Large intestine (tissue), 3 donors: ENCODE results near the gene KLK4. TPM values are rescaled to one million over a fixed set of nuclear protein-coding genes. Genes with fewer than 3 reads are reported as not detected.

ENCODE experiments used
- DNase-seq, 2 donors: peaks; one replicate each; pipeline versions ENCODE4 v3.0.0 to v3.0.0-alpha.2; 2013
- H3K27ac ChIP-seq: one replicate; pipeline ENCODE4 v1.5.1; 2013; ENCODE audit warnings: low read length
- H3K27me3 ChIP-seq: 2 replicates; pipeline ENCODE4 v1.6.1; 2013; ENCODE audit warnings: low read length; ENCODE audit not compliant: control insufficient read depth, insufficient read depth
- H3K36me3 ChIP-seq: 2 replicates; pipeline ENCODE4 v1.6.1; 2013; ENCODE audit warnings: low read length; ENCODE audit not compliant: control insufficient read depth, insufficient read depth
- H3K4me1 ChIP-seq: one replicate; pipeline ENCODE4 v1.6.1; 2013; ENCODE audit warnings: low read length; ENCODE audit not compliant: control insufficient read depth, insufficient read depth
- H3K4me3 ChIP-seq: one replicate; pipeline ENCODE4 v1.5.1; 2013; ENCODE audit warnings: low read length
- H3K9me3 ChIP-seq: one replicate; pipeline ENCODE4 v1.6.1; 2013; ENCODE audit warnings: mild to moderate bottlenecking, low read depth, low read length, moderate library complexity; ENCODE audit not compliant: control insufficient read depth
- WGBS: methylation state at CpG from one replicate; pipeline ENCODE4 v1.1.5; 2013; ENCODE audit warnings: low lambda C conversion rate; ENCODE audit not compliant: insufficient coverage; 5-methylcytosine and 5-hydroxymethylcytosine counted together
- polyA plus RNA-seq: library from polyadenylated mRNA; unstranded; fragments of 120-200 nt; gene quantifications from one replicate; pipeline ENCODE4 v1.2.1, GENCODE V29; 2013

Gene KLK4
- polyA plus RNA-seq, 1 donor = not detected

DNA sequence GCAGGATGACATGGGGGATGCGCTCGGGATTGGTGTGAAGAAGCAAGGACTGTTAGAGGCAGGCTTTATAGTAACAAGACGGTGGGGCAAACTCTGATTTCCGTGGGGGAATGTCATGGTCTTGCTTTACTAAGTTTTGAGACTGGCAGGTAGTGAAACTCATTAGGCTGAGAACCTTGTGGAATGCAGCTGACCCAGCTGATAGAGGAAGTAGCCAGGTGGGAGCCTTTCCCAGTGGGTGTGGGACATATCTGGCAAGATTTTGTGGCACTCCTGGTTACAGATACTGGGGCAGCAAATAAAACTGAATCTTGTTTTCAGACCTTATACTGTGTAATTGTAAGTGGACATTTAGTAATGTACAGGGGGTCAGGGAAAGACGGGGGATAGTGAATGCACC is 31.0 kb downstream of the KLK4 start:
- H3K36me3 ChIP-seq = no peaks in the 10 kb centered on the region
- 78% methylated on average over 1 of the region's 5 CpGs for WGBS
- H3K4me1 ChIP-seq = no peaks in the 10 kb centered on the region
- no peak overlapping the region for H3K27ac ChIP-seq
- peaks cover 4% of the 10 kb centered on the region for H3K27me3 ChIP-seq
- H3K9me3 ChIP-seq = no peaks in the 10 kb centered on the region
- no peak overlapping the region for H3K4me3 ChIP-seq
- no peak for DNase-seq

DNA sequence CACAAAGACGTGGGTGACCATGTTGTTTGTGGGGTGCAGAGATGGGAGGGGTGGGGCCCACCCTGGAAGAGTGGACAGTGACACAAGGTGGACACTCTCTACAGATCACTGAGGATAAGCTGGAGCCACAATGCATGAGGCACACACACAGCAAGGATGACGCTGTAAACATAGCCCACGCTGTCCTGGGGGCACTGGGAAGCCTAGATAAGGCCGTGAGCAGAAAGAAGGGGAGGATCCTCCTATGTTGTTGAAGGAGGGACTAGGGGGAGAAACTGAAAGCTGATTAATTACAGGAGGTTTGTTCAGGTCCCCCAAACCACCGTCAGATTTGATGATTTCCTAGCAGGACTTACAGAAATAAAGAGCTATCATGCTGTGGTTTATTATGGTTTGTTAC is 32.3 kb downstream of the KLK4 start:
- Histone ChIP-seq H3K4me3 (no peak overlapping the region), H3K27me3 (peaks cover 3% of the 10 kb centered on the region), H3K4me1 (no peaks in the 10 kb centered on the region), H3K36me3 (no peaks in the 10 kb centered on the region), H3K9me3 (no peaks in the 10 kb centered on the region), H3K27ac (no peak overlapping the region)
- DNase-seq = no peak
- WGBS = no CpG with 5 or more reads among the region's 5 CpGs

DNA sequence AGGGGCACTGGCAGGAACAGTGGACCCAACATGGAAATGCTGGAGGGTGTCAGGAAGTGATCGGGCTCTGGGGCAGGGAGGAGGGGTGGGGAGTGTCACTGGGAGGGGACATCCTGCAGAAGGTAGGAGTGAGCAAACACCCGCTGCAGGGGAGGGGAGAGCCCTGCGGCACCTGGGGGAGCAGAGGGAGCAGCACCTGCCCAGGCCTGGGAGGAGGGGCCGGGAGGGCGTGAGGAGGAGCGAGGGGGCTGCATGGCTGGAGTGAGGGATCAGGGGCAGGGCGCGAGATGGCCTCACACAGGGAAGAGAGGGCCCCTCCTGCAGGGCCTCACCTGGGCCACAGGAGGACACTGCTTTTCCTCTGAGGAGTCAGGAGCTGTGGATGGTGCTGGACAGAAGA is 33.9 kb downstream of the KLK4 start:
- Histone ChIP-seq H3K4me3 (no peak overlapping the region), H3K36me3 (no peaks in the 10 kb centered on the region), H3K9me3 (no peaks in the 10 kb centered on the region), H3K27ac (no peak overlapping the region), H3K4me1 (no peaks in the 10 kb centered on the region), H3K27me3 (no peaks in the 10 kb centered on the region)
- no CpG with 5 or more reads among the region's 8 CpGs for WGBS
- DNase-seq = peak in 1 of 2 donors; percentile 17

DNA sequence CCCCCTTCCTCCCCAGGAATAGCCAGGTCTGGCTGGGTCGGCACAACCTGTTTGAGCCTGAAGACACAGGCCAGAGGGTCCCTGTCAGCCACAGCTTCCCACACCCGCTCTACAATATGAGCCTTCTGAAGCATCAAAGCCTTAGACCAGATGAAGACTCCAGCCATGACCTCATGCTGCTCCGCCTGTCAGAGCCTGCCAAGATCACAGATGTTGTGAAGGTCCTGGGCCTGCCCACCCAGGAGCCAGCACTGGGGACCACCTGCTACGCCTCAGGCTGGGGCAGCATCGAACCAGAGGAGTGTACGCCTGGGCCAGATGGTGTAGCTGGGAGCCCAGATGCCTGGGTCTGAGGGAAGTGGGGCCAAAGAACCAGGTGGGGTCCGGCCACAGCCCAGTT is 34.7 kb downstream of the KLK4 start:
- Histone ChIP-seq H3K27ac (no peak overlapping the region), H3K4me1 (no peaks in the 10 kb centered on the region), H3K27me3 (no peaks in the 10 kb centered on the region), H3K9me3 (no peaks in the 10 kb centered on the region), H3K36me3 (no peaks in the 10 kb centered on the region), H3K4me3 (no peak overlapping the region)
- WGBS = no CpG with 5 or more reads among the region's 7 CpGs
- DNase-seq = no peak

DNA sequence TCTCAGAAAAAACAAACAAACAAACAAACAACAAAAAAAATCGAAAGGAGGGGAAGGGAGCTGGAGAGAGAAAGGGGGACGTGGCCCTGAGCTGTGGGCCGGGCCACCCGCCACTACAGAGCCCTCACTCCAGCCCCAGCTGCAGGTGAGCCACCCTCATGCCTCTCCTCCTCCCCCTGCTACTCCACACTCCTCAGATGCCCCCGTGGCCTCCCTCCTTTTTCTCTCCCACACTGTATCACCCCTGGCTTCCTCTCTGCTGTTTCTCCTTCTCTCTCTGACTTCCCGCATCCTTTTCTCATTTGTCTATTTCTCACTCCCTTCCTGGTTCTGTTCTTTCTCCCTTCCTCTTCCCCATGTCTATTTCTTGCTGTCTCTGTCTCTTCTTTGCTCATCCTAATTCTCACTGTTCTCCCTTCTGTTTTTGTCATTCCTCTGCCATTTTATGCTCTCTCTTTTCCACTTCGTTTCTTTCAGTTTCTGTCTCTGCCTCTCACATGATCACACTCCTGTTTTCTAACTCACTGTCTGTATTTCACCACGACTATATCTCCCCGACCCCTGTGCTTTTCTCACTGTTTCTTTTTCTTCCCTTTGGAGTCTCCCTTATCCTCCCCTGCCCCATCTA is 35.3 kb downstream of the KLK4 start:
- 55% methylated on average over 5 of the region's 9 CpGs for WGBS
- H3K4me3 ChIP-seq = no peak overlapping the region
- no peaks in the 10 kb centered on the region for H3K9me3 ChIP-seq
- no peak for DNase-seq
- no peak overlapping the region for H3K27ac ChIP-seq
- H3K27me3 ChIP-seq = peaks cover under 1% of the 10 kb centered on the region
- no peaks in the 10 kb centered on the region for H3K36me3 ChIP-seq
- no peaks in the 10 kb centered on the region for H3K4me1 ChIP-seq

DNA sequence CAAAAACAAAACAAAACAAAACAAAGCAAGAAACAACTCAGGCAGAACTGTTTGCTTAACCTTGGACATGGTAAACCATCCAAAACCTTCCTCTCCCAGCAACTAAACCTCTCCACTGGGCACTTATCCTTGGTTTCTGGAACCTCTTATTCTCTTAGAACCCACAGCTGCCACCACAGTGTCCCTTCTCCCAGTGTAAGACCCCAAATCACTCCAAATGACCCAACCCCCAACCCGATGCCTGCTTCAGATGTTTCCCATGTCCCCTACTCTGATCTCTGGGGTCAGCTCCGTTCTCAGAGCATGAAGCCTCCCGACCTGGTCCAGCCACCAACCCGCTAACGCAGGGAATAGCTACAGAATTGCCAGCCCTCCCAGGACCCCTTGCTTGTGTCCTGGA is 37.0 kb downstream of the KLK4 start:
- H3K27ac ChIP-seq = no peak overlapping the region
- no peak for DNase-seq
- H3K4me3 ChIP-seq = no peak overlapping the region
- H3K4me1 ChIP-seq = no peaks in the 10 kb centered on the region
- WGBS = no CpG with 5 or more reads among the region's 5 CpGs
- H3K36me3 ChIP-seq = no peaks in the 10 kb centered on the region
- H3K27me3 ChIP-seq = peaks cover 4% of the 10 kb centered on the region
- H3K9me3 ChIP-seq = peaks cover 3% of the 10 kb centered on the region

DNA sequence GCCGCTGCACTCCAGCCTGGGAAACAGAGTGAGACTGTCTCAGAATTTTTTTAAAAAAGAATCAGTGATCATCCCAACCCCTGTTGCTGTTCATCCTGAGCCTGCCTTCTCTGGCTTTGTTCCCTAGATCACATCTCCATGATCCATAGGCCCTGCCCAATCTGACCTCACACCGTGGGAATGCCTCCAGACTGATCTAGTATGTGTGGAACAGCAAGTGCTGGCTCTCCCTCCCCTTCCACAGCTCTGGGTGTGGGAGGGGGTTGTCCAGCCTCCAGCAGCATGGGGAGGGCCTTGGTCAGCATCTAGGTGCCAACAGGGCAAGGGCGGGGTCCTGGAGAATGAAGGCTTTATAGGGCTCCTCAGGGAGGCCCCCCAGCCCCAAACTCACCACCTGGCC is 38.1 kb downstream of the KLK4 start, which contains the start of gene KLK2:
Gene KLK2, plus strand, starts transcription at position 384 of the 400 bp plus-strand sequence. CDS start 35 bp downstream, outside the sequence.
- H3K27me3 ChIP-seq = peaks cover 9% of the 10 kb centered on the region

DNA sequence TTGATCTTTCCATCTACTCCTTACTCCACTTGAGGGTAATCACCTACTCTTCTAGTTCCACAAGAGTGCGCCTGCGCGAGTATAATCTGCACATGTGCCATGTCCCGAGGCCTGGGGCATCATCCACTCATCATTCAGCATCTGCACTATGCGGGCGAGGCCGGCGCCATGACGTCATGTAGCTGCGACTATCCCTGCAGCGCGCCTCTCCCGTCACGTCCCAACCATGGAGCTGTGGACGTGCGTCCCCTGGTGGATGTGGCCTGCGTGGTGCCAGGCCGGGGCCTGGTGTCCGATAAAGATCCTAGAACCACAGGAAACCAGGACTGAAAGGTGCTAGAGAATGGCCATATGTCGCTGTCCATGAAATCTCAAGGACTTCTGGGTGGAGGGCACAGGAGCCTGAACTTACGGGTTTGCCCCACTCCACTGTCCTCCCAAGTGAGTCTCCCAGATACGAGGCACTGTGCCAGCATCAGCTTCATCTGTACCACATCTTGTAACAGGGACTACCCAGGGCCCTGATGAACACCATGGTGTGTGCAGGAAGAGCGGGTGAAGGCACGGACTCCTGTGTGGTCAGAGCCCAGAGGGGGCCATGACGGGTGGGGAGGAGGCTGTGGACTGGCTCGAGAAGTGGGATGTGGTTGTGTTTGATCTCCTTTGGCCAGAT is 40.6 kb downstream of the KLK4 start:
- 76% methylated on average over 5 of the region's 26 CpGs for WGBS
- H3K27me3 ChIP-seq = peaks cover 13% of the 10 kb centered on the region
- no peaks in the 10 kb centered on the region for H3K36me3 ChIP-seq
- DNase-seq = no peak
- no peaks in the 10 kb centered on the region for H3K4me1 ChIP-seq
- H3K27ac ChIP-seq = no peak overlapping the region
- peaks cover 3% of the 10 kb centered on the region for H3K9me3 ChIP-seq
- no peak overlapping the region for H3K4me3 ChIP-seq

More for the DNA sequence above, 38.1 kb downstream of the KLK4 start, which contains the start of gene KLK2:
- peaks cover 3% of the 10 kb centered on the region for H3K9me3 ChIP-seq
- H3K36me3 ChIP-seq = no peaks in the 10 kb centered on the region
- no peak within 1 kb of the TSS for H3K4me3 ChIP-seq
- no peak within 1 kb of the TSS for H3K27ac ChIP-seq
- no CpG with 5 or more reads among the region's 3 CpGs for WGBS
- H3K4me1 ChIP-seq = no peaks in the 10 kb centered on the region
- no peak for DNase-seq

DNA sequence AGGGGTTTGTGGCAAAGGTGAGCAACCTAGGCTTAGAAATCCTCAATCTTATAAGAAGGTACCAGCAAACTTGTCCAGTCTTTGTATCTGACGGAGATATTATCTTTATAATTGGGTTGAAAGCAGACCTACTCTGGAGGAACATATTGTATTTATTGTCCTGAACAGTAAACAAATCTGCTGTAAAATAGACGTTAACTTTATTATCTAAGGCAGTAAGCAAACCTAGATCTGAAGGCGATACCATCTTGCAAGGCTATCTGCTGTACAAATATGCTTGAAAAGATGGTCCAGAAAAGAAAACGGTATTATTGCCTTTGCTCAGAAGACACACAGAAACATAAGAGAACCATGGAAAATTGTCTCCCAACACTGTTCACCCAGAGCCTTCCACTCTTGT is 41.7 kb downstream of the KLK4 start:
- no CpG with 5 or more reads among the region's 4 CpGs for WGBS
- Histone ChIP-seq H3K27me3 (peaks cover 13% of the 10 kb centered on the region), H3K36me3 (no peaks in the 10 kb centered on the region), H3K9me3 (peaks cover 3% of the 10 kb centered on the region), H3K27ac (no peak overlapping the region), H3K4me3 (no peak overlapping the region), H3K4me1 (no peaks in the 10 kb centered on the region)
- no peak for DNase-seq

DNA sequence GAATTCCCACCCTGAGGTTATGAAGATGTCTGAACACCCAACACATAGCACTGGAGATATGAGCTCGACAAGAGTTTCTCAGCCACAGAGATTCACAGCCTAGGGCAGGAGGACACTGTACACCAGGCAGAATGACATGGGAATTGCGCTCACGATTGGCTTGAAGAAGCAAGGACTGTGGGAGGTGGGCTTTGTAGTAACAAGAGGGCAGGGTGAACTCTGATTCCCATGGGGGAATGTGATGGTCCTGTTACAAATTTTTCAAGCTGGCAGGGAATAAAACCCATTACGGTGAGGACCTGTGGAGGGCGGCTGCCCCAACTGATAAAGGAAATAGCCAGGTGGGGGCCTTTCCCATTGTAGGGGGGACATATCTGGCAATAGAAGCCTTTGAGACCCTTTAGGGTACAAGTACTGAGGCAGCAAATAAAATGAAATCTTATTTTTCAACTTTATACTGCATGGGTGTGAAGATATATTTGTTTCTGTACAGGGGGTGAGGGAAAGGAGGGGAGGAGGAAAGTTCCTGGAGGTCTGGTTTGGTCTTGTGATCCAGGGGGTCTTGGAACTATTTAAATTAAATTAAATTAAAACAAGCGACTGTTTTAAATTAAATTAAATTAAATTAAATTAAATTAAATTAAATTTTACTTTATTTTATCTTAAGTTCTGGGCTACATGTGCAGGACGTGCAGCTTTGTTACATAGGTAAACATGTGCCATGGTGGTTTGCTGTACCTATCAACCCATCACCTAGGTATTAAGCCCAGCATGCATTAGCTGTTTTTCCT is 49.5 kb downstream of the KLK4 start:
- Histone ChIP-seq H3K9me3 (no peaks in the 10 kb centered on the region), H3K4me3 (no peak overlapping the region), H3K27ac (no peak overlapping the region), H3K36me3 (no peaks in the 10 kb centered on the region), H3K4me1 (no peaks in the 10 kb centered on the region), H3K27me3 (peaks cover 20% of the 10 kb centered on the region)
- WGBS = 80% methylated on average over 1 of the region's 7 CpGs
- DNase-seq = no peak
